NCI-H146 treated with DMSO at 0.1 percent for 48 hours (cell line): Measurements from ENCODE around the gene CTPS2.
"Not testable (repeated sequence)": the region's sequence is repeated elsewhere in the genome, so short reads cannot be mapped to it uniquely, and the experiment has no call there.

ENCODE experiments used
- DNase-seq: peaks from one replicate; lab custom pipeline; 2025; ENCODE audit not compliant: unreplicated experiment; lab: John Stamatoyannopoulos, UW

CTPS2 gene

GRCh38 chrX:16610121-16610621, 102.3 kb downstream of the CTPS2 start:
- DNase-seq, result no peak

GRCh38 chrX:16606142-16606720, 106.2 kb downstream of the CTPS2 start:
- DNase-seq, result no peak

GRCh38 chrX:16604337-16604736, 108.1 kb downstream of the CTPS2 start:
- DNase-seq, result no peak

GRCh38 chrX:16603822-16604221, 108.6 kb downstream of the CTPS2 start:
- no peak for DNase-seq

DNA sequence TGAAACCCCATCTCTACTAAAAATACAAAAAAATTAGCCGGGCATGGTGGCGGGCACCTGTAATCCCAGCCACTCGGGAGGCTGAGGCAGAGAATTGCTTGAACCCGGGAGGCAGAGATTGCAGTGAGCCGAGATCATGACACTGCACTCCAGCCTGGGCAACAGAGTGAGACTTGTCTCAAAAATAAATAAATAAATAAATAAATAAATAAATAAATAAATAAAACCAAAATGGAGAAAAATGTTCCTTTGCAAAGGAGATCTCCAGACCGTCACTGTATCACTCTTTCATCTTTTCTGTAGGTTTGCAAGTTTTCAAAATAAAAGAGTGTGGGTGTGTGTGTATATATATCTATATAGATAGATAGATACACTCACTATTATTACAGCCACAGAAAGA, 109.2 kb downstream of the CTPS2 start:
- not testable (repeated sequence) for DNase-seq

- DNase-seq, result no peak
These were observed 110.6 kb downstream of the CTPS2 start for GRCh38 chrX:16601885-16602284.

GRCh38 chrX:16594490-16594889, 118.0 kb downstream of the CTPS2 start:
- DNase-seq, result no peak

GRCh38 chrX:16593801-16594200, 118.7 kb downstream of the CTPS2 start:
- DNase-seq, result no peak

DNA sequence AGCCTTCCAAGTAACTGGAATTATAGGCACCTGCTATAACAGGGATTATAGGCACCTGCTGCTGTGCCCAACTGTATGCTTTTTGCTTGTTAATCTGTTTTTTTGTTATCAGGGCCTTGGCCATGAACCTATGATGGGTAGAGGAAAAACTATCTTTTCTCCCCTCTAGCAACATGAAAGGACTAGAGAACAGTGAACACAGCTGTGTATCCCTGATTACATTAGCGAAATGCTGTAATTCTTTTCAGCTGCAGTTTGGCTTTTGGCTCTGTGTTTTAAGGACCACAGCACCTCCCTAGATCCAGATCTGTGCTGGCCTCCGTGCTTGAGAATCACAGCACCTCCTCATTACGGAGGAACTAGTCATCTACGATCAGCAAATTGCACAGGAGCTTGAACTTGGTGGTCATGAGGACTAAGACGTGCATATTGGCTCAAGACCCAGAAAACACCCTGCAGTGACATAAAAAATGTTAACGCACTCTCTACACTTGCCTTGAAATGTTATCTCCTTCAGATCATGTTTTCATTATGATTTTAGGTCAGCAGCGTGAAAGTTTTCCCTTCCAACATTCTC, 120.2 kb downstream of the CTPS2 start:
- DNase-seq, result no peak

DNA sequence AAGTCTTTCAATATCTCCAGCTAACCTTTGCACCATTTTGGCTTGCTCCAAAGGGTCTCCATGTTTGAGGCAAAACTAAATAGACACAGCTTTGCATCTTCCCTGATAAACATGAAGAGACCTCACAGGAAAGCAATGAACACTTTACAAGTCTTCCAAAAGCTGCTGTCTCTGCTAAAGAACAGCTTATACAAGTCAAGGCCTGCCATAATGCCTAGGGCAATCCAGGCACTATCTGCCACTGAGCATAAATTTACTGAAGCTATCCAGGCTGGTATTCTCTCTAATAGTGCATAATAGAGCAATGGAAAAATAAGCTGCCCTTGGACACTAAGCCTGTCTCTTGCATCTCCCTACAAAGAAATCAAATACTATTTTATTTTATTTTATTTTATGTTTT, 122.6 kb downstream of the CTPS2 start:
- DNase-seq, result no peak

DNA sequence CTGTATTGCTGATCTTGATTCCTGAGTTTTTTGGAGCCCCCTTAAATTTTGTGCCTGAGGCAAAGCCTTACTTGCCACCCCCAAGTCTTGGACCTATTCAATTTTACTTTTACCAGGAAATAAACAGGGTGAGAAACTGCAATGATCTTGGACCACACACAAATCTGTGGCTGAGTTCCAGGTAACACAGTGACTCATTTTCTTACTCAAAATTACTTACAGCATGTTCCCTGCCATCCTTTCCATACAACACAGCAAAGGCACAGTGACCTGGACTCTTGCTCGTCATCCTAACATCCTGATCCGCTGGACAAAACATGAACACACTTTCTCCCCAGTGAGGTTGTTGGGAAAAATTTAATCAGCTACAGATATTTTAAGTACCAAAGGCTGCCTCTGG, 123.3 kb downstream of the CTPS2 start:
- DNase-seq, result no peak

GRCh38 chrX:16588266-16588665, 124.2 kb downstream of the CTPS2 start:
- no peak for DNase-seq

GRCh38 chrX:16587836-16588235, 124.6 kb downstream of the CTPS2 start:
- no peak for DNase-seq

GRCh38 chrX:16586377-16587112, 125.9 kb downstream of the CTPS2 start:
- DNase-seq, result no peak

- no peak for DNase-seq
These were observed 126.7 kb downstream of the CTPS2 start for GRCh38 chrX:16585486-16586376.

- DNase-seq, result not testable (repeated sequence)
These were observed 132.3 kb downstream of the CTPS2 start for GRCh38 chrX:16580004-16580797.

DNA sequence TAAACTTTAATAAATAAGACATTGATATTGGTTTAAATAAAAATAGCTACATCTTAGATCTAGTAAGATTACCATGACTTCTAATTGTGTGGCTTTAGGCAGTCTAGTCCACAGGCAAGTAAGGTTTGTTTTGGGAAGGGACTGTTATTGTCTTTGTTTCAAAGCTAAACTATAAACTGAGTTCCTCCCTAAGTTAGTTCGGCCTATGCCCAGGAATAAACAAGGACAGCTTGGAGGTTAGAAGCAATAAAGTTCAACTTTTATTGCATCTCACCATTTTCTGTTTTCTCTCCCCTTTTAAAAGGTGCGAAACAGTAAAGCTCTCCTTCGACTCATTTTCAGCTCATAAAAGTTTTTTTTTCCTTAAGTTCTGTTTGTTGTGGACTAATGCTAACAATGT, 133.0 kb downstream of the CTPS2 start:
- no peak for DNase-seq

DNA sequence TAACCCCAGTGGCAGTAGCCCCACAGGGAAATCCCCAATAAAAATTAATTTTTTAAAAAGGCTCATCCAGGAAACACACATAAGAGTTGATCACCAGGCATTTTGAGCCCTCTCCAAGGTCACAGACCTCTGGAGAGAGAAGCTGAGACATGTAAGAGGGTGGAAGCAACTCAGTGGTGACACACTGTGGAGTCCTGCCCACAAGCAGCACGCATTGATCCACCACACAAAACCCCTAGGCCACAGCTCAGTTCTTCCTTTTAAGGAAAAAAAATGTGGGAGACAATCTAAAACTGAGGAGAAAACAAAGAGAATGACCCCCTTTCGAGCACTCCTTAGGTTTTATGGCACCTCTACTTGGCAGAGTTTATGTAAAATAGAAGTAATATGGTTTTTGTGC, 134.3 kb downstream of the CTPS2 start:
- DNase-seq, result no peak

DNA sequence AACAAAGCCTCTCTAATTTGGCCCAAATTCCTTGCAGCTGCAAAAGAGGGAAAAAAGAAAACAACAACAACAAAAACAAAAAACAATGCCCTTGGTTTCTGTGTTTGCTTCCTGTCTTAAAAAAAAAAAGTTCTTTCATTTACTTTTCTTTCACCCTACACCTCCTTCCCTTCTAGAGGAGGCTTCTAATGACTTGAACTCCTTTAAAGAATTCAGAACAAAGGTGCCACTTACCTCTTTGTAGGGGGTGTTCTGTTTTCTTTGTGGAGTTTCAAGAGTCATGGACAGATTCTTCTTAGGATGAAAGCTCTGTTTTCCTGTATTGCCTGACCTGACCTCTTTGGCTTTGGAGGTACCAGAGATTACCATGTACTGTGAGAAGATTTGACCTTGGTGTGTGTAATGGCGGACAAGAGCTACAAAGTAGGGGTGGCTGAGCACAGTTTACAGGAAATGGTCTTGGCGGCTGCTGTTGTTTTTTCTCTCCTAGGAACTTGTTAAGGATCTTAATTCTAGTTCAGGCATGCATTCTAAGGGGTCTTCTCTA, 134.9 kb downstream of the CTPS2 start:
- DNase-seq, result no peak

GRCh38 chrX:16575388-16575787, 137.1 kb downstream of the CTPS2 start:
- not testable (repeated sequence) for DNase-seq
